VCaP (cell line): ENCODE data around the gene GBE1.

Source experiments
- H3K27ac ChIP-seq: fragments of 450-650 bp; 2 replicates; pipeline ENCODE4 v1.5.1; 2017
- TF ChIP-seq, protein P1 (sequence below): fragments of 450-650 bp; conservative IDR thresholded peaks from 2 replicates; pipeline ENCODE4 v1.5.1; 2017; ENCODE audit warnings: mild to moderate bottlenecking, moderate library complexity

Gene GBE1

DNA sequence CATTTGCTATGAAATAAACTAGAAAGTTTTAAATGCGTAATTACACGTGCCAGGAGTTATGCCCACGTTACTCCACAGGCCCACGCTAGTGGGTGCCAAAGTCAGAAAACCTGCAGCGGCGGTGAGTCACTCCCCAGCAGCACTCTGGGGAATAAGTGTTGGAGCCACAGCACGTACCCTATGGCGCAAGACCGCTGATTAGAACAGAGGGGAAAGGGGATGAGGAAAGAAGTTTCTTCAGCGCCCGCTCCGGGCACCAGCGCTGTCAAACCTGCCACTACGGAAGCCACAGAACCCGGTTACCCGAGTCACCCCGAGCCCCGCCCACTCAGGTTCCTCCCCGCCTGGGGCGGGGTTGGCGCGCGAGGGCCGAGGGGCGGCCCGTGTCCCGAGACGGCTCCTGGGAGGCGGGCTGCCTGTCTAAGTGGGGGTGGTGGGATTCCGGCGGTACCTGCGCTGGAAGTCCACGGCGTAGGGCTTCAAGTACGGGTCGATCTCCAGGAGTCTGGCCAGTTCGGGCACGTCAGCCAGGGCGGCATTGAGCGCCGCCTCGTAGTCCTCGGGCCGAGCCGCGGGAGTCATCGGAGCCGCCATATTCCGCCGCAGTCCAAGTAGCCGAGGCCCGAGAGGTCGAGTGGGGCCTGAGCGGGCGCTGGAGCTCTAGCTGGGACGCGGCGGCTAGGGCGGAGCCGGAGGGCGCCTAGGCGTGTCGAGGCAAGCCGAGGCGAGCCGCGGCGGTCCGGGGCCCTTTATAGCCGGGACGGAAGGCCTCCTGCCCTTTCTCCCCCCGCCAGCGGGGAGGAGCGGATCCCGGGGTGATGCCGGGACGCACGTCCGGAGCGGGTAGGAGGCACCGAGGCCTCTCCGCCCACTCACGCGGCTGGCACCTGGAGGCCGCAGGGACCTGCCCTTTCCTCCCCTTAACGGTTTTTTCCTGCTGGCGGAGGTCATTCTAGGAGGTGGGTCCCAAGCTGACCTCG is at the start of gene GBE1:
Gene GBE1 (minus strand): TSS at position 722 of the 980 bp plus-strand sequence. CDS start 128 bp downstream, at position 594.
- TF ChIP-seq, protein P1, sequence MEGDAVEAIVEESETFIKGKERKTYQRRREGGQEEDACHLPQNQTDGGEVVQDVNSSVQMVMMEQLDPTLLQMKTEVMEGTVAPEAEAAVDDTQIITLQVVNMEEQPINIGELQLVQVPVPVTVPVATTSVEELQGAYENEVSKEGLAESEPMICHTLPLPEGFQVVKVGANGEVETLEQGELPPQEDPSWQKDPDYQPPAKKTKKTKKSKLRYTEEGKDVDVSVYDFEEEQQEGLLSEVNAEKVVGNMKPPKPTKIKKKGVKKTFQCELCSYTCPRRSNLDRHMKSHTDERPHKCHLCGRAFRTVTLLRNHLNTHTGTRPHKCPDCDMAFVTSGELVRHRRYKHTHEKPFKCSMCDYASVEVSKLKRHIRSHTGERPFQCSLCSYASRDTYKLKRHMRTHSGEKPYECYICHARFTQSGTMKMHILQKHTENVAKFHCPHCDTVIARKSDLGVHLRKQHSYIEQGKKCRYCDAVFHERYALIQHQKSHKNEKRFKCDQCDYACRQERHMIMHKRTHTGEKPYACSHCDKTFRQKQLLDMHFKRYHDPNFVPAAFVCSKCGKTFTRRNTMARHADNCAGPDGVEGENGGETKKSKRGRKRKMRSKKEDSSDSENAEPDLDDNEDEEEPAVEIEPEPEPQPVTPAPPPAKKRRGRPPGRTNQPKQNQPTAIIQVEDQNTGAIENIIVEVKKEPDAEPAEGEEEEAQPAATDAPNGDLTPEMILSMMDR, result peak; percentile 62

DNA sequence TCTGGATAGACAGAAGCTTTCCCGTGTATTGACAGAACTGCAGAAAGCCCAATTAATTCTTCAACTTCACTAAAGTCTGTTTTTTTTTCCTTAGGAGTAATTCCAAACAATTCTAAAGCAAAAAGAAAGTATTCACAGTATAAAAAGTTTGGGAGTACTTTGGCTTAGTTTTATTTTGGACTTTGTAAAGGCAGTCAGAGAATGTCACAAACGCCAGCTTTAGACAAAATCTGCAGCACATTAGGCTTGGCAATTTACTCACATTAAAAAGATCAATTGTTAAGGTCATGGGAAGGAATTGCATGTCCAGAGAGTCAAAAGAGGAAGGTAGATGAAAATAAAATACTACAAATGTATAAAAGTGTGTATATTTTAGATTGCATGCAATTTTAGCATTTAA is 47.5 kb upstream of the GBE1 start:
- H3K27ac ChIP-seq, result no peak overlapping the region
- TF ChIP-seq, protein P1, result no peak

More for the DNA sequence above, at the start of gene GBE1:
- H3K27ac ChIP-seq, result peak within 1 kb of the TSS; percentile 98

DNA sequence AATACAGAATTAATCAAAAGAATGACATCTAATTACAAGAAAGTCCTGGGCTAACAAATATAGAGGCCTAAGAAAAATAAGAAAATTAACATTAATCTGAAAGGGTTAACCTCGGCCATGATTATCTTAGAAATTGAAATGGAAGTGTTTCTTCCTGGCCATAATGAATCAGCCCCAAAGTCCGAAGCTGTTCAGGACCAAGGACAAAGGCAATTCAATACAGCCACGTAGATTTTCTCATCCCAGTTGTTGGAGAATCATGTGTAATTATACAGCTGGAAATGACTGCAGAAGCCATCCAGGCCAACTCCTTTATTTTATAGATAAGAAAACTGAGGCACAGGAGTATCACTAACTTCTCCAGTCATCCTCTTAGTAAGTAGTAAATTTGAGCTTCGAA is 38.0 kb upstream of the GBE1 start:
- no peak overlapping the region for H3K27ac ChIP-seq
- TF ChIP-seq, protein P1, result no peak

DNA sequence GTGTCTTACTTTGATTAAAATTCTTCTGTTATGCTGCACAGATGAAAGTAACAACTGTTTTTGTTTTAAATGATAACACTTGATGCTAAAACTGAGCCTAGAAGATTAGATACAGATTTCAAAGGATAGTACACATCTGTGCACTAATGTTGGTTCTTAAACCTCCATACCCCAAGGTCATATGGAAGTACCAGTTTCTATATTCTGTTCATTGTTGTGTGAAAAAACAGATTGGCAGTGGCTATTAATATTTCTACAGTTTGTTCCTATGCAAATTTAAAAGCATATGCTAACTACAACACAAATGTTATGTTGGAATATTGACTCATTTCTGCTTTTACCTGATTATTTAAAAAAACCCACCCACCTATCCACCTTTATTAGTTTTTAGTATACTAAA is 32.0 kb upstream of the GBE1 start:
- H3K27ac ChIP-seq, result no peak overlapping the region

DNA sequence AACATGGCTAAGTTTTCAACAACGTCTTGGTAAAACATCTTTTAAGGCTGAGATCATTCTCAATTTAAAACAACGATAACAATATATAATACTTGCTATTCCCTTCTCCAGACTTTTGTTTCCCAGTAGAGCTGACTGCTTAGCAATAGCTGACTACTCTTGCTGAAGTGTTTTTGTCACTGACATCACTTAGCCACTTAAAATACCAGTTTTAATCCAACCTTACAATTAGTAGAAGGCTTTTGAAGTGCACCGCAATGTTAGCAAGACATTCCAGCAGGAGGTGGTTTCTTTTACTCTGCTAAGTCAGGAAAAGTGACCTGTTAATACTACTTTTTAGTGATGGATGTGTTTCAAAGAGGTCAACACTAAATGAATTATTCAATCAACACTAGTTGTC is 28.7 kb upstream of the GBE1 start:
- H3K27ac ChIP-seq, result no peak overlapping the region

More for the DNA sequence above, 32.0 kb upstream of the GBE1 start:
- TF ChIP-seq, protein P1, result no peak

DNA sequence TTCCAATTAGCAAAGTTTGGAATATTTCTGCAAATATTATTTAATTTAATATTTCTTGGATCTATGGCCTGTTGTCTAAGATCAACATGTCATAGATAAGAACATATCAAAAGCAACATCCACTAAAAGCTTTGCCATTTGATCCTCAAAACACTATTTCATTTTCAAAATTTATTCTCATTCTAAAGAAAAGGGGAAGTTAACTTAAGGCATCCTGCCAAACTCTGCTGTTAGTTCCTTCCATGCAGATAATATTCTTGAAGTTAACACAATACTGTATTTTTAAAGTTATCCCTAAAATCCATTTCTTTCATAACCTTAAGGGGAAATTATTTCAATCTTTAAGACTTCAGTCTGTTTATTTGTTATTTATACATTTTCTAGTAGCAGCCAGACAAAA is 28.2 kb upstream of the GBE1 start:
- no peak overlapping the region for H3K27ac ChIP-seq
- TF ChIP-seq, protein P1, result no peak

More for the DNA sequence above, 28.7 kb upstream of the GBE1 start:
- TF ChIP-seq, protein P1, result no peak

DNA sequence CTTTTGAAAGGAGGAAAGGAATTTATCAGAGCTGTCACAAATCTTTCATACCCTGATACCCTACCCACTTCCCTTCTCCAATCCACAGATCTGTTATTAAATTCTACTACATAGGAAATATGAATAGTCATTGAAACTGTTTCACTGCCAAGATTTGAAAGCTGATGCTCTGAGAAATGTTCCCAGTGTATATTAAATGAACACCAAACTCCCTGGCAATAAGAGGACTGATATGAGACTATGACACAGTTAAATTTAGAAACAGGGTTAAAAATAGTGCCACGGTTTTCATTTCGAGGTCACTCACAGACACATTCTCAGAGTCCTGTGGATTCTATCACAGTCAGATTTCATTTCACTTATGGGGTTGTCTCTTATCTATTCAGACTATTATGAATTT is 27.2 kb upstream of the GBE1 start:
- H3K27ac ChIP-seq, result no peak overlapping the region
- TF ChIP-seq, protein P1, result no peak
